Measurements from ENCODE around the gene ZAP70. TPM values are rescaled to one million over a fixed set of nuclear protein-coding genes. Genes with fewer than 3 reads are reported as not detected.
"Not testable (repeated sequence)": the region's sequence is repeated elsewhere in the genome, so short reads cannot be mapped to it uniquely, and the experiment has no call there.

Gene ZAP70
- total RNA-seq, 1 donor from 2014 or later = 1.1 TPM

GRCh38 chr2:97670471-97670870 lies 42.9 kb upstream of the ZAP70 start:
- H3K36me3 Mint-ChIP-seq (ENCODE audit: unreplicated experiment) = no peaks in the 10 kb centered on the region
- peaks cover 15% of the 10 kb centered on the region for H3K4me1 Mint-ChIP-seq (ENCODE audit: unreplicated experiment)
- peak; percentile 48 for DNase-seq (ENCODE audit: extremely low spot score, unreplicated experiment)
- TF ChIP-seq CTCF (IDR thresholded peaks at IDR 0.05) = no peak
- H3K27ac Mint-ChIP-seq (ENCODE audit: unreplicated experiment) = no peak overlapping the region
- H3K27me3 Mint-ChIP-seq (ENCODE audit: unreplicated experiment) = no peaks in the 10 kb centered on the region
- no peak overlapping the region for H3K4me3 Mint-ChIP-seq (ENCODE audit: unreplicated experiment)
- H3K9me3 Mint-ChIP-seq (ENCODE audit: unreplicated experiment) = no peaks in the 10 kb centered on the region

DNA sequence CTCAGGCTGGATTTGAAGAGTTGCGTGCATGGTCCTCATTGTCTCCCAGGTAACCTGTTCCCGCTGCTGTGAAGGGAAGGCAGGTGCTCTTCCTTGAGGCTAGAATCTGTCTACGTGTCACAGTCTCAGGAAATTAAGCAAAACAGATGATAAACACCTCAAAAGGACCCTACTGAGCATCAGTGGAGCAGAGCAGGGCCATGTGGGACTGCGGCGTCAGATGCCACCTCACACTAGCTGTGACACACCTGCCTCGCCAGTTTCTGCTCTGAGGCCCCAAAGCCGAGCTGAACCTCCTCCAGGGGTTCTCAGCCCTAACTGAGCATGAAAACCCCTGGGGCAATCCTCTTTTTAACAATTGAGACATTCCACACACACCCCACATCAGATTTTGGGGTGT lies 41.9 kb upstream of the ZAP70 start:
- H3K36me3 Mint-ChIP-seq (ENCODE audit: unreplicated experiment) = no peaks in the 10 kb centered on the region
- peak; percentile 62 for DNase-seq (ENCODE audit: extremely low spot score, unreplicated experiment)
- H3K4me3 Mint-ChIP-seq (ENCODE audit: unreplicated experiment) = no peak overlapping the region
- no peaks in the 10 kb centered on the region for H3K27me3 Mint-ChIP-seq (ENCODE audit: unreplicated experiment)
- H3K4me1 Mint-ChIP-seq (ENCODE audit: unreplicated experiment) = peaks cover 20% of the 10 kb centered on the region
- no peak for TF ChIP-seq CTCF (IDR thresholded peaks at IDR 0.05)
- no peaks in the 10 kb centered on the region for H3K9me3 Mint-ChIP-seq (ENCODE audit: unreplicated experiment)
- H3K27ac Mint-ChIP-seq (ENCODE audit: unreplicated experiment) = no peak overlapping the region

DNA sequence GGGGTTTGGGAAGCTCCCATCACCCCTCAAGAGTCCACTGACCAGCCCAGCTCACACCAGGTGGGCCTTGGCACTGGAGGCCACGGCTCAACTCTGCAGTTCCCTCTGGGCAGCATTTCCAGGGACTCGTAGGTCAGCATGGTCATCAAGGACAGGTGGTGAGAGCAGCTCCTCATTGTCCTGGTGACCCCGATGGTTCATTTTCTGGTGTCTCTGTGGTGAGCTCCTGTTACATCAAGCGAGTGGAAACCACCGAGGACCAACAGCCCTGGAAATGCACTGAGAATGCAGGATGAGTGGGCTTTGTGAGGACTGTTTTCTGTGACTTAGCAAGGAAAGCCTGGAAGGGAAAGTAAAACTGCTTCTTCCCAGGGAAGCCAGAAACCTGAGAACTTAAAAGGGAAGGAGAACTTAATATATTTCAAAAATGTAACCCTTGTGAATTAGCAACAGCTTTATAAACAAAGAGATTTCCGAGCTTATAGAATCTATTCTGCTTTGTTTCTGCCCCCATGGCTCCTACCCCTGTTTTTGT lies 40.7 kb upstream of the ZAP70 start:
- Mint-ChIP-seq H3K27ac (ENCODE audit: unreplicated experiment) (peak overlapping the region; percentile 95), H3K4me1 (ENCODE audit: unreplicated experiment) (peaks cover 20% of the 10 kb centered on the region), H3K4me3 (ENCODE audit: unreplicated experiment) (peak overlapping the region; percentile 10)
- H3K36me3 Mint-ChIP-seq (ENCODE audit: unreplicated experiment); H3K9me3 Mint-ChIP-seq (ENCODE audit: unreplicated experiment); H3K27me3 Mint-ChIP-seq (ENCODE audit: unreplicated experiment): not testable (repeated sequence)
- peak; percentile 51 for DNase-seq (ENCODE audit: extremely low spot score, unreplicated experiment)

- H3K4me3 Mint-ChIP-seq (ENCODE audit: unreplicated experiment) = peak overlapping the region; percentile 10
- peak overlapping the region; percentile 95 for H3K27ac Mint-ChIP-seq (ENCODE audit: unreplicated experiment)
- peaks cover 2% of the 10 kb centered on the region for H3K36me3 Mint-ChIP-seq (ENCODE audit: unreplicated experiment)
- peaks cover 4% of the 10 kb centered on the region for H3K9me3 Mint-ChIP-seq (ENCODE audit: unreplicated experiment)
- H3K4me1 Mint-ChIP-seq (ENCODE audit: unreplicated experiment) = peaks cover 20% of the 10 kb centered on the region
- peak; percentile 66 for DNase-seq (ENCODE audit: extremely low spot score, unreplicated experiment)
- no peaks in the 10 kb centered on the region for H3K27me3 Mint-ChIP-seq (ENCODE audit: unreplicated experiment)
- TF ChIP-seq CTCF (IDR thresholded peaks at IDR 0.05) = no peak
These were observed 40.0 kb upstream of the ZAP70 start for GRCh38 chr2:97673182-97673914.

DNA sequence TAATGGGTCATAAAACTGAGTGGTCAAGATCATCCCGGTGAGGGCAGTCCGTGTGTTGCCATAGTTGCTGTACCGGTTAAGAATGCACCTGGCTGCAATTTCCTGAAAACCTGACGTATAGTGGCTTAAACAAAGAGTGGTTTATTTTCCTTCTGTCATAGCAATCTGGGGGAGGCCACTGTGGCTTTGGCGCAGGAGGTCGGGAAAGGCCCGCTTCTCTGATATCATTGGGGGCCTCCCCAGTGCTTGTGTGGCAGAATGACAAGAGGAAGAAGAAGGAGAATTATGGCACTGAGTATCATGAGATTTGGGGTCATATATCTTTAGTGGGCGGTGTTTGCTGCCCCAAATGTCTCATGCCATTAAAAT lies 39.5 kb upstream of the ZAP70 start:
- Mint-ChIP-seq H3K9me3 (ENCODE audit: unreplicated experiment) (peaks cover 5% of the 10 kb centered on the region), H3K4me3 (ENCODE audit: unreplicated experiment) (no peak overlapping the region), H3K27me3 (ENCODE audit: unreplicated experiment) (no peaks in the 10 kb centered on the region), H3K27ac (ENCODE audit: unreplicated experiment) (no peak overlapping the region), H3K4me1 (ENCODE audit: unreplicated experiment) (peaks cover 20% of the 10 kb centered on the region), H3K36me3 (ENCODE audit: unreplicated experiment) (peaks cover 2% of the 10 kb centered on the region)
- no peak for TF ChIP-seq CTCF (IDR thresholded peaks at IDR 0.05)
- peak; percentile 40 for DNase-seq (ENCODE audit: extremely low spot score, unreplicated experiment)

Measured in osteocyte (in vitro differentiated cells).